H9 (cell line): ENCODE data around the gene LDB1. TPM values are rescaled to one million over a fixed set of nuclear protein-coding genes. Genes with fewer than 3 reads are reported as not detected.

Experiments
- DNase-seq: peaks from one replicate; pipeline ENCODE4 v3.0.0-alpha.2; 2017
- H2AFZ ChIP-seq: one replicate; pipeline ENCODE4 v1.6.1; 2013; ENCODE audit warnings: mild to moderate bottlenecking, low read length, control low read depth, moderate library complexity
- H2AK5ac ChIP-seq: 2 replicates; pipeline ENCODE4 v1.6.1; 2013; ENCODE audit warnings: low read length, control low read depth, mixed read lengths; ENCODE audit not compliant: insufficient read length
- H2BK120ac ChIP-seq: one replicate; pipeline ENCODE4 v1.6.1; 2013; ENCODE audit warnings: low read depth, mild to moderate bottlenecking, low read length, control low read depth, inconsistent platforms; ENCODE audit not compliant: poor library complexity, severe bottlenecking
- H2BK12ac ChIP-seq: 2 replicates; pipeline ENCODE4 v1.6.1; 2013; ENCODE audit warnings: low read length, control low read depth, mixed read lengths, low read depth; ENCODE audit not compliant: insufficient read length
- H2BK15ac ChIP-seq: 2 replicates; pipeline ENCODE4 v1.6.1; 2013; ENCODE audit warnings: low read depth, low read length, control low read depth
- H2BK20ac ChIP-seq: one replicate; pipeline ENCODE4 v1.6.1; 2013; ENCODE audit warnings: low read depth, mild to moderate bottlenecking, low read length, control low read depth, inconsistent platforms; ENCODE audit not compliant: poor library complexity, severe bottlenecking
- H2BK5ac ChIP-seq: 2 replicates; pipeline ENCODE4 v1.6.1; 2013; ENCODE audit warnings: low read length, control low read depth, mixed read lengths; ENCODE audit not compliant: insufficient read length
- H3K14ac ChIP-seq: 2 replicates; pipeline ENCODE4 v1.6.1; 2013; ENCODE audit warnings: low read length, control low read depth; ENCODE audit not compliant: insufficient read depth
- H3K18ac ChIP-seq: 2 replicates; pipeline ENCODE4 v1.6.1; 2013; ENCODE audit warnings: low read depth, mild to moderate bottlenecking, mixed read lengths, low read length, control low read depth; ENCODE audit not compliant: insufficient read length
- H3K23ac ChIP-seq: 2 replicates; pipeline ENCODE4 v1.6.1; 2013; ENCODE audit warnings: low read length, control low read depth, mixed read lengths, low read depth; ENCODE audit not compliant: insufficient read length
- H3K23me2 ChIP-seq: 2 replicates; pipeline ENCODE4 v1.6.1; 2013; ENCODE audit warnings: low read depth, mild to moderate bottlenecking, mixed read lengths, low read length, control low read depth; ENCODE audit not compliant: insufficient read length, poor library complexity, severe bottlenecking
- H3K27ac ChIP-seq: 2 replicates; pipeline ENCODE4 v1.5.1; 2013; ENCODE audit warnings: low read length, control low read depth, mixed read lengths, low read depth; ENCODE audit not compliant: insufficient read length
- H3K27me3 ChIP-seq: 2 replicates; pipeline ENCODE4 v1.6.1; 2013; ENCODE audit warnings: low read length, control low read depth, inconsistent platforms; ENCODE audit not compliant: insufficient read depth
- H3K4ac ChIP-seq: 2 replicates; pipeline ENCODE4 v1.6.1; 2013; ENCODE audit warnings: low read depth, mild to moderate bottlenecking, control low read depth, inconsistent platforms, low read length, moderate library complexity
- H3K4me1 ChIP-seq: 2 replicates; pipeline ENCODE4 v1.6.1; 2013; ENCODE audit warnings: low read length, control low read depth, inconsistent platforms; ENCODE audit not compliant: insufficient read depth
- H3K4me2 ChIP-seq: 2 replicates; pipeline ENCODE4 v1.6.1; 2013; ENCODE audit warnings: low read length, control low read depth, mixed read lengths; ENCODE audit not compliant: insufficient read length, insufficient read depth
- H3K56ac ChIP-seq: 2 replicates; pipeline ENCODE4 v1.6.1; 2013; ENCODE audit warnings: low read depth, mild to moderate bottlenecking, mixed read lengths, low read length, control low read depth; ENCODE audit not compliant: insufficient read length
- H3K79me1 ChIP-seq: 2 replicates; pipeline ENCODE4 v1.6.1; 2013; ENCODE audit warnings: low read depth, mild to moderate bottlenecking, moderate library complexity, low read length, control low read depth, inconsistent platforms; ENCODE audit not compliant: insufficient read depth, poor library complexity, severe bottlenecking
- H3K79me2 ChIP-seq: 2 replicates; pipeline ENCODE4 v1.6.1; 2013; ENCODE audit warnings: low read length, control low read depth, inconsistent platforms; ENCODE audit not compliant: insufficient read depth
- H3K9ac ChIP-seq: 2 replicates; pipeline ENCODE4 v1.6.1; 2013; ENCODE audit warnings: low read length, control low read depth, mixed read lengths; ENCODE audit not compliant: insufficient read length; ENCODE audit errors: extremely low read depth
- H3K9me3 ChIP-seq: one replicate; pipeline ENCODE4 v1.6.1; 2013; ENCODE audit warnings: low read depth, low read length, inconsistent platforms; ENCODE audit not compliant: control insufficient read depth
- H3T11ph ChIP-seq: one replicate; pipeline ENCODE4 v1.6.1; 2013; ENCODE audit warnings: mild to moderate bottlenecking, low read length, control low read depth, inconsistent platforms
- H4K20me1 ChIP-seq: one replicate; pipeline ENCODE4 v1.6.1; 2013; ENCODE audit not compliant: control insufficient read depth, insufficient read length, insufficient read depth
- H4K5ac ChIP-seq: 2 replicates; pipeline ENCODE4 v1.6.1; 2013; ENCODE audit warnings: low read depth, mild to moderate bottlenecking, mixed read lengths, low read length, control low read depth; ENCODE audit not compliant: insufficient read length
- H4K8ac ChIP-seq: replicated peaks from 2 replicates; pipeline ENCODE4 v1.6.1; 2013; ENCODE audit warnings: low read length, control low read depth, mixed read lengths, low read depth; ENCODE audit not compliant: insufficient read length
- H4K91ac ChIP-seq: 2 replicates; pipeline ENCODE4 v1.6.1; 2013; ENCODE audit warnings: low read depth, mild to moderate bottlenecking, moderate library complexity, mixed read lengths, low read length, control low read depth; ENCODE audit not compliant: insufficient read length
- H3K27ac Mint-ChIP-seq, 3 experiments: 2 replicates in 2 of 3; 3 replicates in 1 of 3; pipeline ENCODE4 v1.8.0; 2020 to 2021; ENCODE audit warnings: mixed read lengths in 3 of 3, mild to moderate bottlenecking in 1 of 3, moderate library complexity in 1 of 3
- H3K27me3 Mint-ChIP-seq: 2 replicates; pipeline ENCODE4 v1.8.0; 2021; ENCODE audit warnings: low read depth, mild to moderate bottlenecking, moderate library complexity, mixed read lengths
- H3K36me3 Mint-ChIP-seq, 3 experiments: 2 replicates in 2 of 3; 3 replicates in 1 of 3; pipeline ENCODE4 v1.8.0; 2020 to 2021; ENCODE audit warnings: low read depth in 3 of 3, mixed read lengths in 3 of 3; ENCODE audit not compliant: insufficient read depth in 1 of 3
- H3K4me1 Mint-ChIP-seq, 2 experiments: 2 replicates each; pipeline ENCODE4 v1.8.0; 2020; ENCODE audit warnings: mixed read lengths in 2 of 2
- H3K4me3 Mint-ChIP-seq, 2 experiments: 2 replicates in 1 of 2; 3 replicates in 1 of 2; pipeline ENCODE4 v1.8.0; 2020 to 2021; ENCODE audit warnings: mild to moderate bottlenecking in 2 of 2, mixed read lengths in 2 of 2, moderate library complexity in 1 of 2
- H3K9me3 Mint-ChIP-seq, 2 experiments: 2 replicates in 1 of 2; 3 replicates in 1 of 2; pipeline ENCODE4 v1.8.0; 2020; ENCODE audit warnings: mild to moderate bottlenecking in 2 of 2, mixed read lengths in 2 of 2, moderate library complexity in 1 of 2
- WGBS: extraction: QIAGEN DNeasy Blood & Tissue Kit; methylation state at CpG from one replicate; pipeline ENCODE4 v1.1.7; 2013; ENCODE audit warnings: missing lambda C conversion rate, low lambda C conversion rate, mixed read lengths; ENCODE audit not compliant: insufficient read length; ENCODE audit errors: extremely low coverage; 5-methylcytosine and 5-hydroxymethylcytosine counted together
- total RNA-seq: library from RNA; stranded (reverse); gene quantifications from 2 replicates; pipeline ENCODE4 v1.2.1, GENCODE V29; 2021
- TF ChIP-seq, protein P1 (sequence below): fragments of 200-600 bp; sonication (generic); conservative IDR thresholded peaks from 3 replicates; pipeline ENCODE4 v1.8.0; 2021; ENCODE audit warnings: antibody characterized with exemption, mild to moderate bottlenecking

LDB1 gene
- total RNA-seq, 1 experiment from 2014 or later, result 80.5 TPM

DNA sequence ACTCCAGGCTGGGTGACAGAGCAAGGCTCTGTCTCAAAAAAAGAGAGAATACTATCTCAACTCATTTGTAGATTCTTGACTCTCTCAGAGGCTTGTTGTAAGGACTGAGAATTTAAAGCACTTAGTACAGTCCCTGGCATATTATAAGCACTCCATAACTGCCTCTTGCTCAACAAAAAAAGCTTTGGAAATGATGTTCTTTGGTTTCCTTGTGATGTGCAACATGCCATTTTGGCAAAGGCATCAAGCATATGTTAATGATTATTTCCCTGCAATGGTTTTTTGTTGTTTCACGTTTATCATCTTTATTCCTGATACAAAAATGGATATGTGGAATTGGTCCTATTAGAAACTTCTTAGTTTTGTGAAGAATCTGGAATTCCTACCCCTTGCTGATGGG is 47.7 kb upstream of the LDB1 start:
- Histone ChIP-seq H2AK5ac (no peak overlapping the region), H4K20me1 (no peaks in the 10 kb centered on the region), H3K27ac (no peak overlapping the region), H3K4me1 (no peaks in the 10 kb centered on the region; the same call in 1 of the 2 replicates), H2BK20ac (no peak overlapping the region), H2BK5ac (no peak overlapping the region), H3T11ph (no peak overlapping the region), H3K18ac (no peak overlapping the region), H3K27me3 (no peaks in the 10 kb centered on the region), H3K9ac (no peak overlapping the region), H3K4me2 (no peak overlapping the region), H3K23me2 (no peaks in the 10 kb centered on the region), H3K4ac (no peak overlapping the region), H3K23ac (no peak overlapping the region), H3K79me2 (no peaks in the 10 kb centered on the region), H2BK120ac (no peak overlapping the region), H3K79me1 (no peaks in the 10 kb centered on the region), H2AFZ (no peak overlapping the region), H3K9me3 (no peaks in the 10 kb centered on the region), H3K14ac (no peak overlapping the region), H2BK12ac (no peak overlapping the region), H4K5ac (no peak overlapping the region), H4K8ac (no peak overlapping the region), H3K56ac (no peak overlapping the region), H4K91ac (no peak overlapping the region), H2BK15ac (no peak overlapping the region)
- Mint-ChIP-seq H3K4me3 (no peak overlapping the region), H3K27me3 (peaks cover 25% of the 10 kb centered on the region), H3K27ac (no peak overlapping the region), H3K9me3 (peaks cover 0 to 3% of the 10 kb centered on the region in 2 experiments; a peak in 1 of 5 replicates), H3K36me3 (peaks cover 8 to 14% (median 8%) of the 10 kb centered on the region in 3 experiments; a peak in 5 of 7 replicates), H3K4me1 (peaks cover 16 to 17% of the 10 kb centered on the region in 2 experiments)
- WGBS, result no CpG with 5 or more reads among the region's 1 CpG
- no peak for DNase-seq
- TF ChIP-seq, protein P1, sequence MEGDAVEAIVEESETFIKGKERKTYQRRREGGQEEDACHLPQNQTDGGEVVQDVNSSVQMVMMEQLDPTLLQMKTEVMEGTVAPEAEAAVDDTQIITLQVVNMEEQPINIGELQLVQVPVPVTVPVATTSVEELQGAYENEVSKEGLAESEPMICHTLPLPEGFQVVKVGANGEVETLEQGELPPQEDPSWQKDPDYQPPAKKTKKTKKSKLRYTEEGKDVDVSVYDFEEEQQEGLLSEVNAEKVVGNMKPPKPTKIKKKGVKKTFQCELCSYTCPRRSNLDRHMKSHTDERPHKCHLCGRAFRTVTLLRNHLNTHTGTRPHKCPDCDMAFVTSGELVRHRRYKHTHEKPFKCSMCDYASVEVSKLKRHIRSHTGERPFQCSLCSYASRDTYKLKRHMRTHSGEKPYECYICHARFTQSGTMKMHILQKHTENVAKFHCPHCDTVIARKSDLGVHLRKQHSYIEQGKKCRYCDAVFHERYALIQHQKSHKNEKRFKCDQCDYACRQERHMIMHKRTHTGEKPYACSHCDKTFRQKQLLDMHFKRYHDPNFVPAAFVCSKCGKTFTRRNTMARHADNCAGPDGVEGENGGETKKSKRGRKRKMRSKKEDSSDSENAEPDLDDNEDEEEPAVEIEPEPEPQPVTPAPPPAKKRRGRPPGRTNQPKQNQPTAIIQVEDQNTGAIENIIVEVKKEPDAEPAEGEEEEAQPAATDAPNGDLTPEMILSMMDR, result no peak
